Activated CD4-positive, alpha-beta T cell treated with anti-CD3 and anti-CD28 coated beads for 48 hours (primary cell): ENCODE results near the gene SOCS3.

Experiments
- DNase-seq: peaks from one replicate; pipeline ENCODE4 v3.0.0-alpha.2; 2020

Gene SOCS3

DNA sequence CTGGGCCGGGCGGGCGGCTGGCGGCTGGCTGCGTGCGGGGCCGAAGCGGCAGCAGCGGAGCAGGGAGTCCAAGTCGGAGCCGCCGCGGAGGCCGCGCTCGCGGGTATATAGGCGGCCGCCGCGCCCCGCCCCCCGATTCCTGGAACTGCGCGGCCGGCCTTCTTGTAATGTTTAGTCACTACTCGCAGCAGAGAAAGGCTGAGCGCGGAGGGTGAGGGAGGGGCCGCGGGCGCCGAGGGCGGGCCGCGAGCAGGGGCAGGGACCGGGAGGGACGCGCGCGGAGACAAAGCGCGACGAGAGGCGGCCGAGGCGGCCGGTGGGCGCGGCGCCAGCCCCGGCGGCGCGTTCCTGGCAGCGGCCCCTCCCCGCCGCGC, at the start of gene SOCS3:
TSS of gene SOCS3 (minus strand) at position 81 of the 374 bp plus-strand sequence. CDS start 982 bp downstream, outside the sequence.
- peak; percentile 98 for DNase-seq

DNA sequence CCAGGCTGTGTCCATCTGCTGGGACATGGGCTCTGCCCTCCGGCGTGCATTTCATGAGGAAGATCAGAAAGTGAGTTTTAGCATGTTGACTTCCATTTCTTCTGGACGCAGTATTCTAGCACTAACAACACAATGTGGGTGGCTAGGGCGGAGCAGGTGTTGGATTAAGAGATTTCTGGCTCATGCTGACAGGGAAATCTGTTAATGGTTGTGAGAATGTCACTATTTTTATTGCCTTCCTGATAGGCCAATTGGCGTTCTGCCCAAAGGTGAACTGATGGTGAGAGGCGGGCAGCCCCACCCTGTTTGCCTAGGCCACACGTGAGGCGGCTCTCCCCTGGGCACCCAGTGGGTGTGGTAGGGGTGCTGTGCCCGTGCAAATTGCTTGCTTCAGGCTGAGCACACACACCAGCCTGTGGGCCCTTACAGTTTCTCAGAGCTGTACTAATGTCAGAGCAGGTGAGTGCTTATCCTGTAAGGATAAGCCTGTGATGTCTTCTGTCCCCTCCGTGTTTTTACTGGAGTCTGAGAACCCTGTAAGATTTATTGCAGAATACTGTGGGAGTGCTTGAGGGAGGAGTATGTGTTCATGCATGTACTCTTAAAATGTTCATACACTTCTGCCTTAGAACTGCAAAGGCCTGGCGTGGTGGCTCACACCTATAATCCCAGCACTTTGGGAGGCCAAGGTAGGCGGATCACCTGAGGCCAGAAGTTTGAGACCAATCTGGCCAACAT, 49.5 kb upstream of the SOCS3 start:
- no peak for DNase-seq

DNA sequence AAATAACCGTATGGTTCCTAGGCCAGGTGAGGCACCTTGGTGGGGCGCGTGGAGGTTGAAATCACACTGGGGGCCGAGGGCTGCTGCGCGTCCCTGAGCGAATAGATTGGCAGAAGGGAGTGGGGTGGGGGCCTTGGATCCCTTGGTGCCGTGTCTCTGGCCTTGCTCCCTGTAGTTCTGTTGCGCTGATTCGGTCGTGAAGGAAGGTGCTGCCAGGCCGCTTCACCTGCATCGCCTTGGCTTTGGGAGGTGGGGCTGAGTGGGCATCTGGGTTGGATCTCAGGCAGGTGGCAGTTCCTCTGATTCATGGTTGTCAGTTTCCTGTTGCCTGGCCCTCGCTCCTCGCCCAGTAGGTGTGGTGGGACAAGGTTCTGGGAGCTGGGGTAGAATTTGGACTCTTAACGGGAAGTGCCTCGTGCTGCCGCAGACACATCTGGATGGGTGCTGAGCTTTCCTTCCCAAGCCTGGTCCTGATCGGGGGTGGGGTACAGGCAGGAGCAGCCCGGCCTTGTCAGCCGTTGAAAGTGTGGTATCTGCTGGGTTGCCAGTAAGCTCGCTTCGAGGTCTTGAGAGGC, 48.7 kb upstream of the SOCS3 start:
- no peak for DNase-seq

DNA sequence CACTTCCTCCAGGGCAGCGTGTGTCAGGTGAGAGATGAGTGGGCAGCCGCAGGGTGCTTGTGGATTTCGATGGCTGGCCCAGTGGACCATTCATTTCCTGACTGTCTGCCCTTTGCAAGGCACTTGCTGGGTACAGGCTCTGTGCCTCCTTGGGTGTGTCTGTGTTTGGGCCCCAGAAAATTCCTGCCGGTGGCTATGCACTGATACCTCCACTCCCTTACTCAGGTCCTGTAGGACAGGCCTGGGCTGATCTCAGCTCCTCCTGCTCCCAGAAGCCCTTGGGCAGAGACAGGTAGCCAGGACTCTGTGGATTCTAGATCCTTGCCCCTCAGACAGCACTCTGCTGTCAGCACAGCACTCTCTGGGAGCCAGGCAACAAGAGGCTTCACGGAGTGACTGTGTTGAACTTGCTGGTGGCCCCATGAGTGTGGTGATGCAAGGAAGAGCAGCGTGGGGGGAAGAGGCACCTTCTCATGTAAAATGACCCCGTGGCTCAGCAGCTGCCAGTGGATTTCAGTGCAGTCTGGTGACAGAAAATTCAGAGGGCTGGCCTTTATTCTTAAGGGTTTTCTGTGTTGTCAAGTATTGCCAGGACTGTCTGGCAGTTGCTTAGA, 47.6 kb upstream of the SOCS3 start:
- no peak for DNase-seq

DNA sequence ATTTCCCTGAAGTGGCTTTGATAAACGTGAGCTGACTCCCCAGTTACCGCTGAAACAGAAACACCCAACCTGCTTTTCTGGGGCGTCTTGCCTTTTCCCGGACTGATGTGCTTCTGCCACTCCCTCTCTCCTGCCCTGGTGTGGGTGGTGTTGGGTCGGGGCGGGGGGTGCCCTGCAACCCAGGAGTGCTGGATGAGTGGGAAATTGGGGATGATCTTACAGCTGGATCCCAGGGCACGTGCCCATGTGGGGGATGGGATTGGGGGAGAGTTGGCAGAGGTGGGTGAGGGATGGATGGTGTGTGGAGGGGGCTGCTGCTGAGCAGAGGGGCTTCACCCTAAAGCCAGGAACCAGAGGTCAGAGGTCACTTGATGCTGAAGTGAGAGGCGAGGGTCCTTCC, 47.0 kb upstream of the SOCS3 start:
- no peak for DNase-seq

DNA sequence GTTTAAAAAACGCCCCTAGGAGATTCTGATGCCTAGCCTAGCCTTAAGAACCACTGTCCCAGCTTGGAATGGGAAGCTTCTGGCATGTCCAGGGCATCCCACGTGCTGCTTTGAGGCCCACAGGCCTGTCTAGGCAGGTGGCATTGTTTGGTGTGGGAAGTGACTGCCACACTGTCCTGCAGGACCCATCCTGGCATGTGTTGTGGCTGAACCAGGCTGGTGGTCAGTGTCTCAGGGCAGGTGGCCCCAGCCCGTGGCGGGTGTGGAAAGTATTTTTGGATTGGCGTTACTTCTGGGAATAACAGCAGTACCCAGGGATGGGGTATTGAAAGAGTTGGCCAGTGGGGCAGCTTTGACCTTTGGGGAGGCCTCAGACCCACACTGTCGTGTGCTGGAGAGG, 46.5 kb upstream of the SOCS3 start:
- DNase-seq, result no peak

GRCh38 chr17:78403822-78404221, 43.9 kb upstream of the SOCS3 start:
- no peak for DNase-seq

DNA sequence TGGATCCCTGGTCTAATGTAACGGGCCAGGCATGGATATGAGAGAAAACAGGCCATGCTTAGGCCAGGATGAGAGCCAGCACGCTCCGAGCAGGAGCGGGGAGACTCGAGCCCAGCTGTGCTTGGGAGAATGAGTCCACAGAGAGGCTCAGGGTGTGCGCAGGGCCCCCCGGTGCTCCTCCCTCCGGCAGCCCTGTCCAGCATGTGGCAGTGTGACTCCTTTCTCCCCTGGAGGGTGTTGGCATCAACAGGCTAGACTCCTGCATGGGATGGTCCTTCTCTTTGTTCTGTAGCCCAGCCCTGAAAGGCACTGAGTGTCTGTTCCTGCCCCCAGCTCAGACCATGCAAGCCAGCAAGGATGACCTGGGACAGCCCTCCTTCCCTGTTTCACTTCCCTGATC, 42.0 kb upstream of the SOCS3 start:
- no peak for DNase-seq

DNA sequence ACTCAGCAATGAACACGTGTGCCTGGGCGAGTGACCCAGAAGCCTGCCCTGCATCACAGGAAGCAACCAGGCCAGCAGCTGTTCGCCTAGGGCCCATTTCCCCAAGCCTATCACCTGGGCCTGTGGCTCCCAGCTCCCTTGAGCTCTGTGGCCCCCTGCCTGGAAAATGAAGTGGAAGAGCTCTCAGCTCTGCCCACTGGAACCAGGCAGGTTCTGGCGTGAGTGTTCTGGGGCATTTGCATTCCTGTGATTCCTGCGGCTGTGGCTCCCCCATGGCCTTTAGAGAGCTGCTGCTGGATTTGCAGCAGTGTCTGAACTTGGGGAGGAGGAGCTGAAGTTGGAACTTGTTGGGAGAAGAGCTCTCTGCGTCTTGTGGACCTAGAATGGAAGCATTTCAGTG, 41.4 kb upstream of the SOCS3 start:
- DNase-seq, result no peak

GRCh38 chr17:78400581-78401240, 40.8 kb upstream of the SOCS3 start:
- DNase-seq, result no peak

- no peak for DNase-seq
Observed at GRCh38 chr17:78399693-78400144, 39.8 kb upstream of the SOCS3 start.

DNA sequence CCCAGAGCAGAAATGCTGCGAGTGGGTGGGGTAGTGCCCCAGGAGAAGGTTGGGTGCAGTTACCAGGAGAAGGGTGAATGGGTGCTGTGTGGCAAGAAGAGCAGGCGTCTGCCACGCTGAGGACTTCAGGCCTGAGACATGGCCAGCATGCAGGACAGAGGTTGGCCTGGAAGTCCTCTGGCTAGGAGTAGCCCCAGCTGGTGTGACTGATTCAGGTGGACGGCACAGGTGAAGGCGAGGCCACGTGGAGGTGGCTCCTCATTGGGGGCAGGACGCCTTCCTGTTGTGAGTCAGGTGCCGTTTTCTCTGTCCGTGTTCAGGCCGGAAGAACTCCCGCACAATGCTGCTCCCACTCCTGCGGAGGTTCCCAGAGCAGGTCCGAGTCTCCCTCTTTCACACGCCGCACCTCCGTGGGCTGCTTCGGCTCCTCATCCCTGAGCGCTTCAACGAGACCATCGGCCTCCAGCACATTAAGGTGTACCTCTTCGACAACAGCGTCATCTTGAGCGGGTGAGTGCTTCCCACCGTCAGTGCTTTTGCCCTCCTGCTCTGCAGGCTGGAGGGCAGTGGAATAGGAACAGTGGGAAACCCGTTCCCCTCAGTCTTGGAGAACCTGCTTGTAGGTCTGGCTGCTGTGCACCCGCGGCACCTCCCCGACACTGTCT, 39.3 kb upstream of the SOCS3 start:
- DNase-seq, result no peak

GRCh38 chr17:78398390-78398789, 38.5 kb upstream of the SOCS3 start:
- DNase-seq, result no peak

- no peak for DNase-seq
Observed at GRCh38 chr17:78397681-78398101, 37.8 kb upstream of the SOCS3 start.

DNA sequence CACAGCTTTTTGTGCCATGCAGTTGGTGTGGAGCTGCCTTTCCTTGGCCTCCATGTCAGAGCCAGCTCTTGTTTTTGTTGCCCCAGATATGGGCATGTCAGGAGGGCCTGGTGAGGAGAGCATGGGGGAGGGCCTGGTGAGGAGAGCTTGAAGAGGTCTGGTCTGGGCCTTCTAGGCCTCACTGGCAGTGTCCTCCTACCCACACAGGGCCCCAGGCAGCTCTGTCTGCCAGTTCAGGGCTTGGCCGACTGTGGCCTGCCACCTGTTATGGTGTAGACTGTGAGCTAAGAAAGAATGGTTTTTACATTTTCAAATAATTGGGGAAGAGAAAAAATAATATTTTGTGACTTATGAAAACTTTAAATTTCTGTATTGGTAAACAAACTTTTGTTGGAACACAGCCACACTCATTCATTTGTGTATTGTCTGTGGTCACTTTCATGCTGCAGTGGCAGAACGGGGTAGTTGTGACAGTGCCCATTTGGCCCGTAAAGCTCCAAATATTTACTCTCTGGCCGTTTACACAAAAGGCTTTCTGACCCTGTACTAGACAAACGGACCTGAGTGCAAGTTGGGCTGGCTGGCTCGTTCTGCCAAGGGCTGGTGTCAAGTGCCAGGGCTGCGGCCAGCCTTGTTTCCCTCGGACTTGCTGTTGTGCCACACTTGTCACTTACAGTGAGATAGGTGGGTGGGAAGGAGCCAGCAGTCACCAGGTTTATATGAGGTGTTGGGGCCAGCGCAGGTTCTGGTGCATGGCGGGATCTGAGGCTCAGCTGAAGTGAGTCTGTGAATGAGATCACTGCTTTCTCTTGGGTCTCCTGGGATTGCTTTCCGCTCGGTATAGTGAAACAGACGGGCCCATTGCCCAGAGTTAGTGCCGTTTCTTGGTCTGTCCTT, 36.8 kb upstream of the SOCS3 start:
- no peak for DNase-seq

GRCh38 chr17:78395155-78395554, 35.3 kb upstream of the SOCS3 start:
- DNase-seq, result no peak

GRCh38 chr17:78394209-78394608, 34.3 kb upstream of the SOCS3 start:
- no peak for DNase-seq

- no peak for DNase-seq
Observed at GRCh38 chr17:78393575-78393974, 33.7 kb upstream of the SOCS3 start.

DNA sequence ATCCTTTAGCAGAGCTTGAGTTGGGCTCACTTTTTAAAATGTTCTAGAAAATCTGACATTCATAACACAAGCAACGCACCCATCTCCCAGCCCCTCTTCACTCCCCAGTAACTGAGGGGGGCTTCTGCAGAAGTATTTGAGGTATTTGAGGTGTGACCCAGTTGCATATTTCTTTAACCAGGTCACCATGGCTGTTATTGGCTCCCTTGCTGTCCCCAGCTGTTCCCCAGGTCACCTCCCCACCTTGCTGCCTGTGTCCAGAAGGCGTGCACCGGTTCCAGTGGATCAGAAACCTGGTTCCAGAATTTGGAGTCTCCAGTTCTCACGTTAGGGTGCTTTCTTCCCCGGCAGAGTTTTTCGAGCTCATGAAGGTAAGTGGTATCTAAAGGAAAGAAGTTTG, 32.4 kb upstream of the SOCS3 start:
- DNase-seq, result no peak

DNA sequence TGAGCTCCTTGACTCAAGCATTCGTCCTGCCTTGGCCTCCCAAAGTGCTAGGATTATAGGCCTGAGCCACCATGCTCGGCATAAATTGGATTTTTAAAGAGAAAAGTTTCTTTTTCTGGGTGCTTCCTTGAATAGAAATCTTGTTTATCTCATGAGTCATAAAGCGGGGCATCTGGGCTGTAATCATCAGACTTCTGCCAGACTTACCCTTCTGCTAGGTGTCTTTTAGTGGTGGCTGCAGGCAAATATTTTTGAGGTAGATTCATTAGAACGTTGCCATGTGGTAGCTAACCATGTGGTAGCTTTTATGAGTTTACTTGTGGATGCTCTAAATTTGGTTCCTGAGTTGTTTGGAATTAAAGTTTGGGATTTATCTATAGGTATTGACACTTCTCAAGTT, 32.0 kb upstream of the SOCS3 start:
- no peak for DNase-seq

DNA sequence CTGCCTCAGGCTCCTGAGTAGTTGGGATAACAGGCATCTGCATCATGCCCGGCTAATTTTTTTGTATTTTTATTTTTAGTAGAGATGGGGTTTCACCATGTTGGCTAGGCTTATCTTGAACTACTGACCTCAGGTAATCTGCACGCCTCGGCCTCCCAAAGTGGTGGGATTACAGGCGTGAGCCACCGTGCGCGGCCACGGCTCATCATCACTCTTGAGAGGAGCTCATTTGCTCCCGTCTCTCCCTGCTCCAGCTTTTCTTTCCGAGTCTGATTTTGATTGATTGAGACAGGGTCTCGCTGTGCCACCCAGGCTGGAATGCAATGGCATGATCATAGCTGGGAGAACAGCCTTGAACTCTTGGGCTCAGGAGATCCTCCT, 31.2 kb upstream of the SOCS3 start:
- no peak for DNase-seq
